ENCODE results near the gene INSYN2B.

Gene INSYN2B

DNA sequence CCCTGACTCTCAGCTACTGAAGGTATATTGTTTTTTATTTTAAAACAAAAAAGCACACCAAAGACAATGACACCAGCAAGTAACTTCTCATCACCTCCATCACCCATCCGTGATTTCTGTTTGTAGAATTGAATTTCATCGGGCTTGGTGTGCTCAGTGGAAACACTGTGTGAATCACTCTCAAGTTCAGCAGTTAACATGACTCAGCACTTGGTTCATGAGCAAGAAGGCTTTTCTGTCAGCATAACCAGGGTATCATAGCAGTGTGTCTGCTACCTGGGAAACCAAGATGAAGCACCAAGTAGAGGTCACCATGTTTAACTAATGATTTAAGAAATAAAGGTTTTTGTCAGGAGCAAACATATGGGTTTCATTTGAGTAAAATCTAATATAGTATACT, 123.7 kb downstream of the INSYN2B start:
- peak; percentile 93 for DNase-seq (ENCODE audit: low read depth)
- no peak overlapping the region for H3K4me3 ChIP-seq (ENCODE audit: low read depth, low read length)
- TF ChIP-seq, protein P1, sequence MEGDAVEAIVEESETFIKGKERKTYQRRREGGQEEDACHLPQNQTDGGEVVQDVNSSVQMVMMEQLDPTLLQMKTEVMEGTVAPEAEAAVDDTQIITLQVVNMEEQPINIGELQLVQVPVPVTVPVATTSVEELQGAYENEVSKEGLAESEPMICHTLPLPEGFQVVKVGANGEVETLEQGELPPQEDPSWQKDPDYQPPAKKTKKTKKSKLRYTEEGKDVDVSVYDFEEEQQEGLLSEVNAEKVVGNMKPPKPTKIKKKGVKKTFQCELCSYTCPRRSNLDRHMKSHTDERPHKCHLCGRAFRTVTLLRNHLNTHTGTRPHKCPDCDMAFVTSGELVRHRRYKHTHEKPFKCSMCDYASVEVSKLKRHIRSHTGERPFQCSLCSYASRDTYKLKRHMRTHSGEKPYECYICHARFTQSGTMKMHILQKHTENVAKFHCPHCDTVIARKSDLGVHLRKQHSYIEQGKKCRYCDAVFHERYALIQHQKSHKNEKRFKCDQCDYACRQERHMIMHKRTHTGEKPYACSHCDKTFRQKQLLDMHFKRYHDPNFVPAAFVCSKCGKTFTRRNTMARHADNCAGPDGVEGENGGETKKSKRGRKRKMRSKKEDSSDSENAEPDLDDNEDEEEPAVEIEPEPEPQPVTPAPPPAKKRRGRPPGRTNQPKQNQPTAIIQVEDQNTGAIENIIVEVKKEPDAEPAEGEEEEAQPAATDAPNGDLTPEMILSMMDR (conservative IDR thresholded peaks at IDR 0.05; ENCODE audit: low read depth, low read length) = no peak

DNA sequence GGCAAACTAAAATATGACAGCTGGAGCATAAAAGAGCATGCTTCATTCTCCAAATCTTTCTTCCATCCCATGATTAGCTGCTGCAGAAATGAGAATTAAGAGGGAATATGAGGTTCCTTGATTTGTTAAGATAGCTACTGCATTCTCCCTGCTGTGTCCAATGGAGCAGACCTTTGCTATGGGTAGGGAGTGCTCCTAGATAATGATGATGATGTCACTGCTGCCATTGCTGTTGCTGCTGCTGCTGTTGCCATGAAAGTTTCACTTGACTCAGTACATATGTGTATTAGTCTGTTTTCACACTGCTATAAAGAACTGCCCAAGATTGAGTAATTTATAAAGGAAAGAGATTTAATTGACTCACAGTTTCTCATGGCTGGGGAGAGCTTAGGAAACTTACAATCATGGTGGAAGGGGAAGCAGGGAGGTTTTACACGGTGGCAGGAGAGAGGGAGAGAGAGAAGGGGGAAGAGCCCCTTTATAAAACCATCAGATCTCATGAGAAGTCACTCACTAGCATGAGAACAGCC, 128.9 kb downstream of the INSYN2B start:
- TF ChIP-seq, protein P1 (conservative IDR thresholded peaks at IDR 0.05; ENCODE audit: low read depth, low read length) = no peak
- no peak for DNase-seq (ENCODE audit: low read depth)
- no peak overlapping the region for H3K4me3 ChIP-seq (ENCODE audit: low read depth, low read length)

DNA sequence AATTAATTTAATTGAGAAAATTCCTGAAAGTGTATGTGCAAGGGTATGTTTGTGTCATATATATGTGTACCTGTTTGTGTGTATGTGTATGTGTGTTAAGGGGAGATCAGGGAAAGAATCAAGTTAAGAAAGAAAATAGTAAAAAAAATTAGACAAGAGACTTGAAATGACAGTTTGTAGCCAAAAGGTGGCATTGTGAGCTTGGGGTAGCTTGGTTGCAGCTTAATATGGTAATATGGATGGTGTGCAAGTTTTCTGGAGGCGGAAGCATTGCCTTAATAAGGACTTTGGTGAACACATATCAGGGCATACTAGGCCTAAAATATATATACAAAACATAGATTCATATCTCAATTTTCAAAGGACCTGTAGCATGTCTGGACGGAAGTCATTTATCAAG, 129.9 kb downstream of the INSYN2B start:
- H3K4me3 ChIP-seq (ENCODE audit: low read depth, low read length) = no peak overlapping the region
- TF ChIP-seq, protein P1 (conservative IDR thresholded peaks at IDR 0.05; ENCODE audit: low read depth, low read length) = peak; percentile 38
- no peak for DNase-seq (ENCODE audit: low read depth)

DNA sequence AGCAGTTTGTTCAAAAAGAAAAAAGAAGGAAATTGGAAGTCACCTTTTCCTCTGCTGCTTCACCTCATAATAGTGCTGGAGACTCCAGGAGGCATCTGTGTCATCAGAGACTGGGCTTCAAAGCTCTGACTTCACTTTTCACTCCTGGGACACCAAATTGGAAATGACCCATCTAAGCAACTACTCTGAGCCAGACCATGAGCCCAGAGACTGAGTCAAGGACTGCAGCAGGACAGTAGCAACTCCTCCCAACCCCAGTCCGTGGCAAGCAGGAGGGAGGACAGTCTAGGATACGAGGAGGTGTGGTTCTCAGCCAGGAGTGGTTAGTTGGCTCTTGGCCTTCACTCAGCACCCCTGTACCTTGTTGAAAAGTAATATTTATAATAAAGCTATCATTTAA, 131.5 kb downstream of the INSYN2B start:
- no peak overlapping the region for H3K4me3 ChIP-seq (ENCODE audit: low read depth, low read length)
- TF ChIP-seq, protein P1 (conservative IDR thresholded peaks at IDR 0.05; ENCODE audit: low read depth, low read length) = no peak
- DNase-seq (ENCODE audit: low read depth) = no peak

DNA sequence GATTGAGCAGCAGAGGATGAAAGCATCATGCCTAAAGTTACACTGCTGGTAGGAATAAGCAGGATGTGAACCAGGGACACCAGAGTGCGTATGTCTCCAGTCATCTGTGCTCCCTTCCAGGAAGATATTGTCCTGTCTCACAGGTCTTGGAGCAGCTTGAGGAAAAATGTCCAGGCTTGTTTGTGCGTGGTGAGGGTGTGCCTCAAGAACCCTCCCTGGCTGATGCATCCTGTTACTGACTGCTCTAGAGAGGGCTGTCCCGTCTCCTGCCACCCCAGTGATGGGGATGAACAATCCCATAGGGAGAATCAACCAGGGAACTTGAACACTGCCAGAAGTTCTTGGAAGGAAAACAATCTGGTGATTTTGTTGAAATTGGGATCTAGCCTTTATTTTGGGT, 132.0 kb downstream of the INSYN2B start:
- DNase-seq (ENCODE audit: low read depth) = no peak
- TF ChIP-seq, protein P1 (conservative IDR thresholded peaks at IDR 0.05; ENCODE audit: low read depth, low read length) = no peak
- H3K4me3 ChIP-seq (ENCODE audit: low read depth, low read length) = no peak overlapping the region

DNA sequence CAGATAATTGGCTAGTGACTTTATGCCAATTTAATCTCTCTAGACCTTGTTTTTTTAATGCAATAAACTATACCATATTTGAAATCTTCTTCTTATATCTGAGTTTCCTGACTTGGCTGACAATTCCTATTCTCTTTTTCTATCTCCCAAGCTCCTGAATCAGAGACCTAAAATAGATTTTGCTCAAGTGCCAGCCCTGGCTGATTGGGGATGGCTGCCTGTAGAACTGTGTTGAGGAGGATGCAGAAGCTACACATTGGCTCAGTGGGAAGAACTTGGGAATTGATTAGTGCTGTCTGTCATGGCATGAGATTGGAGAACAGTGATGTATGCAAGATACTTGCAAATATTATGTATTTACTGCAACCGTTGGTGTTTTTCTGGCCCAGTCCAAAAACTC, 132.8 kb downstream of the INSYN2B start:
- no peak for DNase-seq (ENCODE audit: low read depth)
- no peak overlapping the region for H3K4me3 ChIP-seq (ENCODE audit: low read depth, low read length)
- TF ChIP-seq, protein P1 (conservative IDR thresholded peaks at IDR 0.05; ENCODE audit: low read depth, low read length) = no peak

DNA sequence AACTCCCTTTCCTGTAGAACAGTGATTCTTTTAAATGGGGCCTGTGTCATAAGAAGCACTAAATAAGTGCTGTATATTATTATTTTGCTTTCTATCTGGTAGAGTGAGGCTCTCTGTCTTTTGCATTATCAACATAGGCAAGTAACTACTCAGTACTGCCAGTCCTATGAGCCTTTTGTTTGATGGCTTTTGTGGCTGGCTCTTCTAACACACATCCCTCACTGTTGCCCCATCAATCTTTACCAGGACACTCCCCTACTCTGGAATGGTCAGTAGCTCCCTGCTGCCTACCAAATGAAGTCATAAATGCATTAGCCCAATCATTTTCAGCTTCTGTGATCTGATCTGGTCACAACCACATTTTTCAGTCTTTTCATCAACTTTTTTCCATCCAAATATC, 137.6 kb downstream of the INSYN2B start:
- TF ChIP-seq, protein P1 (conservative IDR thresholded peaks at IDR 0.05; ENCODE audit: low read depth, low read length) = no peak
- no peak for DNase-seq (ENCODE audit: low read depth)
- H3K4me3 ChIP-seq (ENCODE audit: low read depth, low read length) = no peak overlapping the region

Measured in choroid plexus epithelial cell (primary cell).